OCI-M2 (cell line): ENCODE measurements around the gene ADAR.

Source experiments
- DNase-seq: peaks from one replicate; lab custom pipeline; 2025; ENCODE audit not compliant: unreplicated experiment; lab: John Stamatoyannopoulos, UW

The ADAR gene

GRCh38 chr1:154533952-154534844 is 73.8 kb downstream of the ADAR start:
- DNase-seq = no peak
